Naive thymus-derived CD4-positive, alpha-beta T cell (primary cell): ENCODE results near the gene SYN1. TPM values are rescaled to one million over a fixed set of nuclear protein-coding genes. Genes with fewer than 3 reads are reported as not detected.

Experiments used
- ATAC-seq: fragments of 150-1000 bp; cut with Tn5 transposase; 2 replicates; pipeline ENCODE4 v1.10.0; 2021; ENCODE audit warnings: mild to moderate bottlenecking, moderate library complexity
- CTCF ChIA-PET: fragments of 350-600 bp; sonication (Branson Sonifier 250); formaldehyde crosslinking; loops from one replicate; lab custom pipeline; 2021; ENCODE audit warnings: antibody characterized with exemption; lab: Charles Lee
- POLR2A ChIA-PET: fragments of 350-600 bp; sonication (Branson Sonifier 250); formaldehyde crosslinking; loops from one replicate; lab custom pipeline; 2021; ENCODE audit warnings: antibody characterized with exemption, inconsistent platforms; lab: Charles Lee
- DNase-seq, 9 donors: peaks; one replicate each; pipeline versions ENCODE4 v3.0.0 to v3.0.0-alpha.2; 2020 to 2022; ENCODE audit warnings: mixed read lengths in 1 of 9
- H3K27ac ChIP-seq: one replicate; pipeline ENCODE4 v1.7.0; 2013; ENCODE audit warnings: mild to moderate bottlenecking, low read depth, low read length, moderate library complexity
- H3K27me3 ChIP-seq, 2 donors: one replicate each; pipeline ENCODE4 v1.7.0; 2013; ENCODE audit warnings: low read length in 2 of 2, mild to moderate bottlenecking in 2 of 2, moderate library complexity in 2 of 2; ENCODE audit not compliant: control insufficient read depth in 2 of 2, insufficient read depth in 2 of 2
- H3K36me3 ChIP-seq, 3 experiments: 1 replicate in 2 of 3; 2 replicates in 1 of 3; pipeline ENCODE4 v1.7.0; 2013; ENCODE audit warnings: low read length in 3 of 3, mild to moderate bottlenecking in 3 of 3, moderate library complexity in 1 of 3; ENCODE audit not compliant: insufficient read depth in 3 of 3, control insufficient read depth in 2 of 3
- H3K4me1 ChIP-seq, 2 donors: one replicate each; pipeline ENCODE4 v1.7.0; 2013; ENCODE audit warnings: low read length in 2 of 2, mild to moderate bottlenecking in 2 of 2, moderate library complexity in 1 of 2; ENCODE audit not compliant: control insufficient read depth in 2 of 2, insufficient read depth in 2 of 2
- H3K4me3 ChIP-seq: 2 replicates; pipeline ENCODE4 v1.7.0; 2013; ENCODE audit warnings: mild to moderate bottlenecking, low read length
- H3K9me3 ChIP-seq, 3 experiments: 1 replicate in 2 of 3; 2 replicates in 1 of 3; pipeline ENCODE4 v1.7.0; 2013; ENCODE audit warnings: low read length in 3 of 3; ENCODE audit not compliant: control insufficient read depth in 2 of 3
- H3K27ac Mint-ChIP-seq, 9 donors: one replicate each; pipeline ENCODE4 v1.8.0; 2020 to 2022; ENCODE audit warnings: mixed read lengths in 9 of 9, mild to moderate bottlenecking in 8 of 9, moderate library complexity in 5 of 9, inconsistent platforms in 2 of 9
- H3K27me3 Mint-ChIP-seq, 5 donors: one replicate each; pipeline ENCODE4 v1.8.0; 2021 to 2022; ENCODE audit warnings: mixed read lengths in 5 of 5, mild to moderate bottlenecking in 1 of 5
- H3K36me3 Mint-ChIP-seq, 5 donors: one replicate each; pipeline ENCODE4 v1.8.0; 2020 to 2022; ENCODE audit warnings: mixed read lengths in 5 of 5, mild to moderate bottlenecking in 3 of 5, inconsistent platforms in 1 of 5
- H3K4me1 Mint-ChIP-seq, 7 donors: one replicate each; pipeline ENCODE4 v1.8.0; 2020 to 2022; ENCODE audit warnings: mixed read lengths in 7 of 7, mild to moderate bottlenecking in 3 of 7, inconsistent platforms in 1 of 7
- H3K4me3 Mint-ChIP-seq, 10 donors: one replicate each; pipeline ENCODE4 v1.8.0; 2020 to 2022; ENCODE audit warnings: mild to moderate bottlenecking in 10 of 10, mixed read lengths in 10 of 10, moderate library complexity in 6 of 10, inconsistent platforms in 2 of 10
- H3K9me3 Mint-ChIP-seq, 11 donors: one replicate each; pipeline ENCODE4 v1.8.0; 2020 to 2022; ENCODE audit warnings: mixed read lengths in 11 of 11, mild to moderate bottlenecking in 4 of 11, inconsistent platforms in 1 of 11, moderate library complexity in 1 of 11
- intact Hi-C, 2 donors: fragments of 100-400 bp; cut with micrococcal nuclease; formaldehyde crosslinking; loops; one replicate each; pipeline ENCODE4 v1.15.1; 2023
- polyA plus RNA-seq, 2 donors: library from polyadenylated mRNA; unstranded; fragments of 300-500 nt; fragmentation: Illumina TruSeq; gene quantifications; one replicate each; pipeline ENCODE4 v1.2.3, GENCODE V29; 2021
- total RNA-seq, 6 experiments: library from RNA in 5 of 6; stranded (reverse) in 5 of 6; gene quantifications; 1 replicate in 5 of 6; 2 replicates in 1 of 6; pipeline ENCODE4 v1.2.3 and lab custom pipeline; 2021 to 2026

The SYN1 gene
- total and polyA plus RNA-seq, 7 experiments from 2014 or later: 0.24 to 1.5 (median 0.74) TPM

DNA sequence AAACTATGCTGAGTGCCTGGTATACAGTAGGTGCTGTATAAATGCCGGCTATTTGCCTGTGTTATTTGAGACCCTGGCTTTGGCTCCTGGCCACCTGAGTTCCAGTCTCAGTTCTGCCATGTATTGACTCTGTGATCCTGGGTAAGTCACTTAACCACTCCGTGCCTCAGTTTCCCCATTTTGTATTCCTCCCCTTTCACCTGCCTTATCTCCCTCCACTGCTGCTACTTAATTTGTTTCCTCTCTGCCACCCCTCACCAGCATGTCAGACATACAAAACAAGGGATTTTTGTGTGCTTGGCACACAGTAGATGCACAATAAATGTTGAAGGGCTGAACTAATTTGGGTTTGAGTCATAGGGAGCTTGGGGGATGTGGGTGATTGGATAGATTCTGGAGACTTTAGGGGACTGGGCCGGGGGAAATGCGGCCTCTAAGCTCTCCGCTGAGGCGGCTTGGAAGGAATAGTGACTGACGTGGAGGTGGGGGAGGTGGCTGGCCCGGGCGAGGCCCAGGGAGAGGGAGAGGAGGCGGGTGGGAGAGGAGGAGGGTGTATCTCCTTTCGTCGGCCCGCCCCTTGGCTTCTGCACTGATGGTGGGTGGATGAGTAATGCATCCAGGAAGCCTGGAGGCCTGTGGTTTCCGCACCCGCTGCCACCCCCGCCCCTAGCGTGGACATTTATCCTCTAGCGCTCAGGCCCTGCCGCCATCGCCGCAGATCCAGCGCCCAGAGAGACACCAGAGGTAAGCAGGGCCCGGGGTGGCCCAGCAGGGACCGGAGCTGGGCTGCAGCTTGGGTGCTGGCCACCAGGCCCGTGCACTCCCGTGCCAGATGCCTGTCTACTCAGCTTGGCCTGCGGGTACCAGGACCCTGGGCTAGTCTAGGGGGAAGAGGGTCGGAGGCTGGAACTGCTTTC is 37.7 kb downstream of the SYN1 start, which contains the start of gene TIMP1:
TSS of gene TIMP1 (plus strand) at position 706 of the 917 bp plus-strand sequence. CDS start 980 bp downstream, outside the sequence.
- Mint-ChIP-seq H3K36me3 (peaks cover 0 to 19% (median 0%) of the 10 kb centered on the region in 5 donors), H3K27me3 (no peaks in the 10 kb centered on the region), H3K4me3 (peak within 1 kb of the TSS; percentile 65 to 88 (median 76)), H3K27ac (peak within 1 kb of the TSS; percentile 57 to 90 (median 82)), H3K9me3 (peaks cover 0 to 4% (median 0%) of the 10 kb centered on the region in 11 donors), H3K4me1 (peaks cover 15 to 40% (median 24%) of the 10 kb centered on the region in 7 donors)
- H3K27me3 ChIP-seq: no peaks in the 10 kb centered on the region
- peak; percentile 93 for ATAC-seq
- H3K27ac ChIP-seq: peak within 1 kb of the TSS; percentile 58
- no peaks in the 10 kb centered on the region for H3K36me3 ChIP-seq
- DNase-seq: peak in 8 of 9 donors; percentile 36 to 80 (median 46)
- ChIA-PET POLR2A (interaction anchor here (0.8 to 1.8 kb wide), 6 partner anchors 8 to 52 kb away, joined by 3 to 8 read pairs (median 4); no protein-coding TSS in a partner anchor), CTCF (interaction anchor here (0.6 to 0.7 kb wide), 2 partner anchors 46 to 347 kb away, joined by 3 to 4 read pairs; no protein-coding TSS in a partner anchor)
- no peaks in the 10 kb centered on the region for H3K9me3 ChIP-seq
- H3K4me1 ChIP-seq: peaks cover 9 to 17% of the 10 kb centered on the region in 2 donors
- H3K4me3 ChIP-seq: peak within 1 kb of the TSS; percentile 52
- intact Hi-C loops: loop anchor here (1.0 to 5.0 kb wide), 7 partner anchors 13 to 77 kb away; partner anchors contain the start of genes ARAF (in 1 of the 2), CFP (in 1 of the 2), ELK1 (in 1 of the 2) and UXT (in 1 of the 2)

DNA sequence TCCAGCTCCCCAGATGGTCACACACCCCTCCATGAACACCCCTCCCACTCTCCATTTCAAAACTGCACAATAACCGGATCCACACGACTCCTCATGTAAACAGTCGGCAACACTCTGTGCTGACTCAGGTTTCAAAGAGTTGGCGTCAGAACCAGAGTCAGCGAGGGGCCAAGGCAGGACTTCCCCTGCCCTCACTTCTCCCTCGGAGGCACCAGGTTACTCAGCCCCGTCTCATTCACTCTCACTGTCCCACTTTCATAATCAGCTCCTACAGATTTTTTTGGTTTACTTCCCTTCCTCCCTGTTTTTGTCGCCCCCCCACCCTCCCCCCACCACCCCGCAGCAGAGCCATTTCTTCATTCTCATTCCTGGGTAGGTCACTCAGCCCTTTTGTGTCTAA is 40.1 kb downstream of the SYN1 start:
- peaks cover 0 to 4% (median 0%) of the 10 kb centered on the region in 11 donors for H3K9me3 Mint-ChIP-seq
- ChIA-PET POLR2A (no interaction called here), CTCF (no interaction called here)
- peaks cover 15 to 35% (median 23%) of the 10 kb centered on the region in 7 donors for H3K4me1 Mint-ChIP-seq
- H3K27me3 ChIP-seq: no peaks in the 10 kb centered on the region
- DNase-seq (peak in 1 of 9 donors; percentile 38), ATAC-seq (peak; percentile 66)
- H3K4me1 ChIP-seq: peaks cover 9 to 17% of the 10 kb centered on the region in 2 donors
- peaks cover 0 to 10% (median 0%) of the 10 kb centered on the region in 5 donors for H3K36me3 Mint-ChIP-seq
- H3K27ac ChIP-seq: no peak overlapping the region
- H3K27me3 Mint-ChIP-seq: no peaks in the 10 kb centered on the region
- intact Hi-C loops: no loop called here
- H3K4me3 Mint-ChIP-seq: peak overlapping the region in 1 of 10 donors; percentile 43
- peak overlapping the region in 2 of 9 donors; percentile 62 to 67 for H3K27ac Mint-ChIP-seq
- no peak overlapping the region for H3K4me3 ChIP-seq
- no peaks in the 10 kb centered on the region for H3K36me3 ChIP-seq
- no peaks in the 10 kb centered on the region for H3K9me3 ChIP-seq

DNA sequence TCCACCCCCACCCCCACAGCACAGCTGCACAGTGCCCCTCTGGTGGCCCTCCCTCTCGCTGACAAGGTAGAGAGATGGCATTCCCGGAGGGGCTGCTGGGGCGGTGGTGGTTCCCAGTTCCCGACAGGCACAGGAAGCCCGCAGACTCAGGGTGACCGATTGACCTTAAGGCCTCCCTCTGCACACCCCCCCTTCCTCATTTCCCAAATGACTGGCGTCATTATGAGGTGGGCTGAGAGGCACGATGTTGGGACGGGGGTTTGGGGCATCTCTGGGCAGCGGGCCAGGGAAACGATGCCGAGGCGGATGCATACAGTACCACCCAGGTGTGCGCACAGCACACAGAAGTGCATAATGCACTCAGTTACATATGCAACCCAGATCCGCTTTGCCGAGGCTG is 41.0 kb downstream of the SYN1 start:
- Histone ChIP-seq H3K9me3 (no peaks in the 10 kb centered on the region), H3K4me3 (no peak overlapping the region), H3K27me3 (no peaks in the 10 kb centered on the region), H3K36me3 (no peaks in the 10 kb centered on the region), H3K4me1 (peaks cover 9 to 19% of the 10 kb centered on the region in 2 donors), H3K27ac (no peak overlapping the region)
- peaks cover 0 to 4% (median 0%) of the 10 kb centered on the region in 11 donors for H3K9me3 Mint-ChIP-seq
- H3K4me3 Mint-ChIP-seq: no peak overlapping the region
- peaks cover 0 to 6% (median 0%) of the 10 kb centered on the region in 5 donors for H3K36me3 Mint-ChIP-seq
- H3K27ac Mint-ChIP-seq: no peak overlapping the region
- intact Hi-C loops: no loop called here
- H3K4me1 Mint-ChIP-seq: peaks cover 13 to 31% (median 20%) of the 10 kb centered on the region in 7 donors
- POLR2A ChIA-PET: no interaction called here
- no peaks in the 10 kb centered on the region for H3K27me3 Mint-ChIP-seq
- no peak for ATAC-seq
- no peak for DNase-seq
- CTCF ChIA-PET: no interaction called here

DNA sequence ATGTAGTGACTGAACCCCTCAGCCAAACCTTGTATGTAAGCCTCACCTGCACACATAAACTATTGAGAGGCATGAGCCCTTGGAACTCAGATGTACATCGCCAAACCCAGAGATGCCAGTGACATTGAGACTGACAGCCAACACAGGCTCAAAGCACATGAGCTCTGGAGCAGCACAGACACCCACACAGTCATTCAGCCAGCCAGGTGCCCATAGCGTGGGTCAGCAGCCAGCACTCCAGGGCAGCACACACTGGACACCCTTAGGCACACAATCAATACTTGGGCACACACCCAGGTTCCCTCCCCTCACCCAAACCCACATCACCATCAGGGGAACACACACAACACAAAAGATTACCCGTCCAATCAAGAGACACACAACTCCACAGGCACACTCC is 41.8 kb downstream of the SYN1 start:
- ATAC-seq: no peak
- H3K27me3 ChIP-seq: no peaks in the 10 kb centered on the region
- no peaks in the 10 kb centered on the region for H3K36me3 ChIP-seq
- Mint-ChIP-seq H3K36me3 (peaks cover 0 to 4% (median 0%) of the 10 kb centered on the region in 5 donors), H3K27me3 (peaks cover 0 to 4% (median 0%) of the 10 kb centered on the region in 5 donors), H3K27ac (peak overlapping the region in 1 of 9 donors; percentile 44), H3K4me3 (no peak overlapping the region), H3K9me3 (peaks cover 0 to 4% (median 0%) of the 10 kb centered on the region in 11 donors), H3K4me1 (peaks cover 13 to 30% (median 26%) of the 10 kb centered on the region in 7 donors)
- no peak for DNase-seq
- ChIA-PET POLR2A (no interaction called here), CTCF (no interaction called here)
- H3K4me1 ChIP-seq: peaks cover 9 to 26% of the 10 kb centered on the region in 2 donors
- no peak overlapping the region for H3K4me3 ChIP-seq
- intact Hi-C loops: no loop called here
- no peaks in the 10 kb centered on the region for H3K9me3 ChIP-seq
- H3K27ac ChIP-seq: no peak overlapping the region

DNA sequence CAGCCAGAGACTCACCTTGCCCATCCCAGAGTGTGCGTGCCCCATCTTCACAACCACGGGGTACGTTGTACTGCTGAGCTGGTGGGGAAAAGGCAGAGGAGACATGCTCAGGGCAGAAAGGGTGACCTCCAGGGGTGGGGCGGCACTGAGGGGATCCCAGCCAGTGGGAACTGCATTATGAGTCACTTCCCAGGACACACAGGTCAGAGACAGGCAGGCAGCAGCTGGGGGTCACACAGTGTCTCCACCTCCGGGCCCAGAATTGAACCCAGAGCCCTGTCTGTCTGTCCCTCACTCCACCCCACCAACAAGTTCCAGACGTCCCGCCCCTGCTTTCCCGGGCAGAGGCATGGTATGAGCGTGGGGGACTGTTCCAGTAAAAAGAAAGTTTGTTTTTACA is 42.2 kb downstream of the SYN1 start:
- H3K27me3 Mint-ChIP-seq: peaks cover 0 to 4% (median 0%) of the 10 kb centered on the region in 5 donors
- no peak overlapping the region for H3K27ac Mint-ChIP-seq

DNA sequence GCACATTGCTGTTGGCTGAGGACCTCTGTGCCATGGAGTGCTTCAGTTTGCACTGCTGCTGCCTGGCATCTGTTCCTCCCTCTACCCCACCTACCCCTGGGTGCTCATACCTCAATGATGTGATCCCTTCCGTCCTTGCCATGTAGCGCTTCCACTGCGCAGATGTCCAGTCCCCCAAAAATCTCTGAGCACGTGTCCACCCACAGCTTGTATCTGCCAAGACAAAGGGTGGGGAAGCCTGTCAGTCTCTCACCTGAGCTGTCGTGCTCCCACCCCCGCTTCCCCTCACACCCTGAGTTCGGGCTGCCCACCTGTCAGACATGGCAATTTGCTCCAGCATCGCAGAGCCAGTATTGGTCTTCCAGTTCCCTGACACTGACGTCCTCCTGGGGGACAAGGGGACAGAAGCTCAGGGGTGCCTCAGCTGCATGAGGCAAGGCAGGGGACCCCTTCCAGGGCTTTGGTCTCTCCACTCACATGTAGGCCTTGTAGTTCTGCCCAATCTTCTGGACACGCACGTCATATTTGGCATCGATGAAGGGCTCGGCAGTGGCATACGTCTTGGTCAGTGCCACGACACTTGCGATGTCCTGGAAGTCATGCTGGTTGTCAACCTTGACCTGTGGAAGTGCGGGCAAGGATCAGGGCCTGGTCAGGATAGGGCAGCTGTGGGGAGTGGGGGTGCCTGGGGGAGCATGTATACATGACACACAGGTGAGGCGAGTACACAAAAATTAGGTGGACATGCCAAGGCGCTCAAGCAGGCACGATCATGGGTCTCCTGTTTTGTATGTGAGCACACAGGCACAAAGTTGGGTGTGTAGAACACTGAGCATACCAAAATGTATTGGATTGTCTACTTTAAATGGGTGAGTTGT is 43.4 kb downstream of the SYN1 start:
- peaks cover 0 to 6% (median 0%) of the 10 kb centered on the region in 3 experiments for H3K36me3 ChIP-seq
- no peak overlapping the region for H3K4me3 ChIP-seq
- peaks cover 1 to 12% of the 10 kb centered on the region in 2 donors for H3K4me1 ChIP-seq
- Mint-ChIP-seq H3K27me3 (peaks cover 0 to 4% (median 0%) of the 10 kb centered on the region in 5 donors), H3K4me3 (no peak overlapping the region), H3K27ac (peak overlapping the region in 1 of 9 donors; percentile 19), H3K36me3 (peaks cover 0 to 14% (median 0%) of the 10 kb centered on the region in 5 donors), H3K9me3 (peaks cover 0 to 4% (median 0%) of the 10 kb centered on the region in 11 donors), H3K4me1 (peaks cover 7 to 22% (median 20%) of the 10 kb centered on the region in 7 donors)
- ATAC-seq: no peak
- H3K27me3 ChIP-seq: no peaks in the 10 kb centered on the region
- H3K27ac ChIP-seq: no peak overlapping the region
- intact Hi-C loops: no loop called here
- no peaks in the 10 kb centered on the region for H3K9me3 ChIP-seq
- ChIA-PET CTCF (no interaction called here), POLR2A (no interaction called here)
- DNase-seq: no peak

More for the DNA sequence above, 42.2 kb downstream of the SYN1 start:
- intact Hi-C loops: no loop called here
- ATAC-seq (no peak), DNase-seq (no peak)
- Mint-ChIP-seq H3K36me3 (peaks cover 0 to 4% (median 0%) of the 10 kb centered on the region in 5 donors), H3K4me3 (no peak overlapping the region), H3K9me3 (peaks cover 0 to 4% (median 0%) of the 10 kb centered on the region in 11 donors), H3K4me1 (peaks cover 13 to 29% (median 26%) of the 10 kb centered on the region in 7 donors)
- Histone ChIP-seq H3K4me3 (no peak overlapping the region), H3K36me3 (no peaks in the 10 kb centered on the region), H3K4me1 (peaks cover 9 to 24% of the 10 kb centered on the region in 2 donors), H3K9me3 (no peaks in the 10 kb centered on the region), H3K27me3 (no peaks in the 10 kb centered on the region), H3K27ac (no peak overlapping the region)
- POLR2A ChIA-PET: no interaction called here
- CTCF ChIA-PET: no interaction called here
